Natural killer cell treated with Interleukin-12 subunit alpha and Interleukin-12 subunit beta and Interleukin-15 and Interleukin-18, amount 100 ng/mL, for 72 hours (primary cell): ENCODE data around the gene RNF144B. TPM values are rescaled to one million over a fixed set of nuclear protein-coding genes. Genes with fewer than 3 reads are reported as not detected.

Source experiments
- ATAC-seq, 2 donors: fragments of 150-1000 bp; cut with Tn5 transposase in 1 of 2; sonication (Bioruptor Pico), chemical (Tn5 transposase) in 1 of 2; 2 replicates each; pipeline ENCODE4 v1.10.0; 2021
- DNase-seq: peaks from one replicate; pipeline ENCODE4 v3.0.0; 2022; ENCODE audit warnings: low spot score
- H3K27ac Mint-ChIP-seq, 2 donors: 1 replicate in 1 of 2; 2 replicates in 1 of 2; pipeline ENCODE4 v1.8.0; 2022; ENCODE audit warnings: mixed read lengths in 2 of 2, mild to moderate bottlenecking in 1 of 2, moderate library complexity in 1 of 2
- H3K27me3 Mint-ChIP-seq, 2 donors: 1 replicate in 1 of 2; 2 replicates in 1 of 2; pipeline ENCODE4 v1.8.0; 2022; ENCODE audit warnings: mixed read lengths in 2 of 2
- H3K36me3 Mint-ChIP-seq: one replicate; pipeline ENCODE4 v1.8.0; 2022; ENCODE audit warnings: mixed read lengths
- H3K4me1 Mint-ChIP-seq, 2 donors: 1 replicate in 1 of 2; 2 replicates in 1 of 2; pipeline ENCODE4 v1.8.0; 2022; ENCODE audit warnings: low read depth in 2 of 2, mixed read lengths in 2 of 2, mild to moderate bottlenecking in 1 of 2
- H3K4me3 Mint-ChIP-seq: one replicate; pipeline ENCODE4 v1.8.0; 2022; ENCODE audit warnings: mixed read lengths
- H3K9me3 Mint-ChIP-seq: 2 replicates; pipeline ENCODE4 v1.8.0; 2022; ENCODE audit warnings: mixed read lengths
- total RNA-seq, 2 donors: library from RNA; stranded (reverse); gene quantifications; one replicate each; pipeline ENCODE4 v1.2.3, GENCODE V29; 2022

Gene RNF144B
- total RNA-seq, 2 donors from 2014 or later, result 0.76 to 2.0 TPM

DNA sequence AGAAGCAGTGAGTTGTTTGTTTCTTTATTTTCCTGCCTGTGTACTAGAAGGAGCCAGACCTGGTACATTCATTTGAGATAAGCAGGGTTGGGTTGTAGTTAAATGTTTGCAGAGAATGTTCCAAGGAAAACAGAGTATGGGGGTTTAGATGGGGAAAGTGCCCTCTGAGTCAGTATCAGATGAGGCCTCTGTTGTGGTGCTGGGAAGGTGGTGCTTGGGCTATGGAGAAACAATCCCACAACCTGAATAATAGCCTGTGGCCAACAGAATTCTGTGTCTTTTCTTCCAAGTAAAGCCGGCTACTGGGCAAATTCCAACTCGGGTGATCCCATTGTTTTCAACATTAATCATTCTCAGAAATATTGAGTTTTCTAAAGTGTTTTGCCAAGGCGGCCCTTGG is 109.3 kb downstream of the RNF144B start:
- Mint-ChIP-seq H3K27ac (no peak overlapping the region), H3K9me3 (no peaks in the 10 kb centered on the region), H3K4me3 (no peak overlapping the region), H3K27me3 (peaks cover 5% of the 10 kb centered on the region in 2 donors), H3K36me3 (no peaks in the 10 kb centered on the region), H3K4me1 (peaks cover 0 to under 1% of the 10 kb centered on the region in 2 donors)
- no peak for DNase-seq
- ATAC-seq, result no peak

DNA sequence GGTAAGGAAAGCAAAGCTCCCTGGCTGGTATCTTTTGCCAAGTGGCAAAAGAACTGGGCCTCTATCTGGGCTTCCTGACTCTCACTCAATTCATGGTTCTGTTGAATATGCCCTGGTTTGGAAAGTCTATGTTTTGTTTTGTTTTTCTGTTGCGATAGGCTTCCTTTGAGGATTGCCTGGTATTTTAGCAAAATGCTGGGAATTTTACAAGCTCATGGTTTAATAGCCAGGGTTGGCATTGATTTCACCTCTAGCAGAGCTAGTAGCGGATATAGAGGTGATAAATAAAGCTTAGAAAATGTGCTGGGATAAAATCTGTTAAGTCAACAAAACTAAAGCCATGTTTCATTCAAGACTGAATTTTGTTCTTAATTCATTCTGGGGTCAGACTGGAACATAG is 109.9 kb downstream of the RNF144B start:
- Mint-ChIP-seq H3K9me3 (no peaks in the 10 kb centered on the region), H3K36me3 (no peaks in the 10 kb centered on the region), H3K4me1 (peaks cover 0 to 6% of the 10 kb centered on the region in 2 donors), H3K4me3 (no peak overlapping the region), H3K27ac (no peak overlapping the region), H3K27me3 (peaks cover 5% of the 10 kb centered on the region in 2 donors)
- no peak for DNase-seq
- no peak for ATAC-seq

DNA sequence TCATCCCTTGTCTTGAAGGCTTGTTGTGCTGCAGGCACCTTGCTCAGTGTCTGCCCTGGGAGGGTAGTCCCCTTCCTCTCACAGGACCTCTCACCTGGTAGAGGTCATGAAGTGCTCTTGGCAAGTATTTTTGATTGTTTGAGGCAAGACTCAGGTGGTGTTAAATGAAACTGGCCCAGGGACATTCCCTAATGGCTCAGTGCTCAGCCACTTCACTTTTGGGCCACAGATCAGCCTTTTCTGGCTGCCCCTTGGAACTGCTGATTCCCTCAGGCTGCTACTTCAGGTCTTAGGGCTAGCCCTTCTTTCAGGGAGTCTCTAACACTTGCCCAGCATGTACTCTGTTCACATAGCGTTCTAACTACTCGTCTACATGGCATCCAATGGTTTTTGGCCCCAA is 111.3 kb downstream of the RNF144B start:
- no peak for DNase-seq
- Mint-ChIP-seq H3K36me3 (no peaks in the 10 kb centered on the region), H3K27me3 (peaks cover 5% of the 10 kb centered on the region in 2 donors), H3K27ac (no peak overlapping the region), H3K9me3 (no peaks in the 10 kb centered on the region), H3K4me3 (no peak overlapping the region), H3K4me1 (peaks cover 0 to 7% of the 10 kb centered on the region in 2 donors)
- ATAC-seq, result no peak

DNA sequence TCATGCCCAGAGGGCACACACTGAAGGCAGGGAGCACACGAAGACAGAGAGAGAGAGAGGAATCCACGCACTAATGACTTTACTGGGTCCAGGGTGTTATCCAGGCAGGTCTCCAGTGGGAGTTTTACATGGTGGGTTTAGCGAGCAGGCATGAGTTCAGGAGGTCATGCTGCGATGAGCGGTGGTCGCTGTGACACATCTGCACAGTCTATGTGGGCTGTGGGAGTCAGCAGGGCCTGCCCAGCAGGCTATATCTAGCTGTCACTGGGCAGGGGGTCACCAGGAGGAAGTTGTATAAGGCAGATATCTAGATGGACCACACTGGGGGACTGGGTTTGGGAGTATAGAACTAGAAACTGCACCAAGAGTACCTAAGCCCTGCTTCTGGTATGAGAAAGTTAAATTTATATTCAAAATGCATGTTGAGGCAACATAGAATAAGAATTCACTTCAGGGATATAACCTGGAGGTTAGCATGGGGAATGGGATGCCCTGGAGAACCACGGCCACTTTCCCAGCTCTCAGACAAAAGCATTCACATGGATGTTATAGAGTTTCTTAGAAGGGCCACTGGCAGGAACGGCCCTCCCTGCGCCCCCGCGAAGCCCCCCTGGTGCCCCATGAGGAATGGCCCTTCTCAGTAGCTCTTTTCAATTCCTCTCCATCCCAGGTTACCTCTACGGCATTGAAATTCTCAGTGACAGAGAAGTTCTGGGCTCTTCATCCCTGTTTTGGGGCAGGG is 113.9 kb downstream of the RNF144B start:
- H3K27me3 Mint-ChIP-seq, result peaks cover 5 to 7% of the 10 kb centered on the region in 2 donors
- peak overlapping the region in 1 of 2 donors; percentile 82 for H3K27ac Mint-ChIP-seq
- ATAC-seq (peak in 1 of 2 donors; percentile 12), DNase-seq (no peak)
- no peaks in the 10 kb centered on the region for H3K36me3 Mint-ChIP-seq
- H3K4me3 Mint-ChIP-seq, result no peak overlapping the region
- peaks cover 0 to 7% of the 10 kb centered on the region in 2 donors for H3K4me1 Mint-ChIP-seq
- H3K9me3 Mint-ChIP-seq, result no peaks in the 10 kb centered on the region

DNA sequence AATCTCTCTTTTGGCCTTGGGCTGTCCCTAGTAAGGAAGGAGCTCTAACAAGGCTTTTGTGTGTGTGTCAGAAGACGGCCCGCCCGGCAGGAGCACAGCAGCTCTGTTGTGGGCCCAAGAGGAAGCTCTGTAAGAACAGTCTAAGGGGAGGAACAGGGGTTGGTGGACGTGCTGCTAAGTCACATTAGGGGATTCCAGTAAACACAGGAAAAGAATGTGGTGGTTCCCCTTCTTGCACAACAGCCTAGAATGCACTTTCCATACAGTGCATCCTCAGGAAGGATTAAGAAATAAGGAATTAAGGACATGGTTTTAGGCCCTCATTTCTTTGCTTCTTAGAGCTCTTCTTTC is 114.5 kb downstream of the RNF144B start:
- Mint-ChIP-seq H3K9me3 (no peaks in the 10 kb centered on the region), H3K27me3 (peaks cover 5 to 7% of the 10 kb centered on the region in 2 donors), H3K27ac (peak overlapping the region in 1 of 2 donors; percentile 82), H3K4me3 (no peak overlapping the region), H3K36me3 (no peaks in the 10 kb centered on the region), H3K4me1 (peaks cover 0 to 7% of the 10 kb centered on the region in 2 donors)
- peak; percentile 53 to 66 for ATAC-seq
- no peak for DNase-seq

DNA sequence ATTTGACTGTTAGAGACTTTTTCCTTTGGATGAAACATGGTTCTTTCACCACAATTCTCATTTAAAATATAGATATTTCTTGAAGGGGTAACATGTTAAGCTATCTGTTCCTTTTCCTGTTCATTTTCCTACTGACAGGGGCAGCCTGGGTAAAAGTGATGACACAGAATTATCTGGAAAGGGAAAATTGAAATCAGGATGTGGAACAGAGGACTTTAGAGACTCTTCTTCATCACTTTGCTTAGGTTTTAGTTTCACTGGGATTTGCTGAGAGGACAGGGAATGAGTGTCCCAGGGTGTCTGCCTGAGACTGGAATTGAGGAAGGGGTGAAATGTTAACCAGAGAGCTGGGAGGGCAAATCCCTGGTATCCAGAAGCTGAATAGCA is 116.0 kb downstream of the RNF144B start:
- DNase-seq, result no peak
- Mint-ChIP-seq H3K4me3 (no peak overlapping the region), H3K27me3 (peaks cover 0 to 2% of the 10 kb centered on the region in 2 donors), H3K27ac (no peak overlapping the region), H3K4me1 (peaks cover 0 to 7% of the 10 kb centered on the region in 2 donors), H3K36me3 (no peaks in the 10 kb centered on the region), H3K9me3 (no peaks in the 10 kb centered on the region)
- ATAC-seq, result no peak

DNA sequence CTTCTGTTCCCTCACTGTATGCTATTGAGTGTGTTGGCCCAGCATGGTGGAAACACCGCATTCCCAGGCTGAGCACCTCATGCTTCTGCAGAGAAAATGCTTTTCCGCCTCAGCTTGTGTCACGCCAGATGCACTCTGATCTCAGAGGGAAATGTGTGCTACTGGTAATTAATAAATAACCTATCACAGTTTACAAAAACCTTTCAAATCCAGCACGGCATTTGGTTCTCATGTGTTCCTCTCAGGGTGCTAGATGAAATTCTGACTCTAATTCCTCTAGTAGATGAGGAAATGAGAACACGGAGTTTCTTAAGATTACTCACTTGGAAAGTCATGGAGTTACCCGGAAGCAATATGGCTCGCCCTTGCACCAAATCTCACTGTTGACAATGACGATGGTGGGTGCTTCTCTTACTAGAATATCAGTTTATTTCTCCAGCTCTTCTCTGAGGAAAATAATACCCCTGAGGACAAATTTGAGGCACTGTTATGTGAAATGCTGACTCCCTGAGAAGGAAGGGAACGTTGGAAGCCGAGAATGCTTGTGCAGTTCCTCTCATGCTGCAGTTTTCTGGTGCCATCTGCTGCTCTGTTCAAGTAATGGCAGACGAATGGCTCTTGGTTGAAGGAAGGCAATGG is 116.6 kb downstream of the RNF144B start:
- Mint-ChIP-seq H3K4me3 (no peak overlapping the region), H3K36me3 (no peaks in the 10 kb centered on the region), H3K9me3 (no peaks in the 10 kb centered on the region), H3K27me3 (peaks cover 0 to 2% of the 10 kb centered on the region in 2 donors), H3K4me1 (peaks cover 0 to 7% of the 10 kb centered on the region in 2 donors), H3K27ac (no peak overlapping the region)
- DNase-seq (no peak), ATAC-seq (peak in 1 of 2 donors; percentile 61)

DNA sequence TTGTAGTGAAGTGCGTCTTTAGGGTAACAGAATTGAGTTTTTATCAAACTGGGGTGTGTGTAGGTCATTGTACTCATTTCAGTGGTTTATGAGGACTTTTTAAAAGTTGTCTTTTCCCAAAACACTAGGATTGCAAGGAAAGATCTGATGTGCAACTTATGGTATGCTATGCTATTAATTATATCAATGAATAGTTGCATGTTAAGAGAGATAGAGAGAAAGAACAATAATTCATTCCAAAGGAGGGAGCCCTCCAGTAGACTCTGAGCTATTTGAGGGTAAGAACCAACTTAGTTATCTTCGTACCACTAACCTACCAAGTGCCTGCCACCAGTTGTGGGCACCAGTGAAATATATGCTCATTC is 117.1 kb downstream of the RNF144B start:
- no peaks in the 10 kb centered on the region for H3K9me3 Mint-ChIP-seq
- H3K36me3 Mint-ChIP-seq, result no peaks in the 10 kb centered on the region
- DNase-seq, result no peak
- H3K27ac Mint-ChIP-seq, result no peak overlapping the region
- H3K27me3 Mint-ChIP-seq, result peaks cover 0 to 2% of the 10 kb centered on the region in 2 donors
- no peak overlapping the region for H3K4me3 Mint-ChIP-seq
- H3K4me1 Mint-ChIP-seq, result peaks cover 0 to 7% of the 10 kb centered on the region in 2 donors
- no peak for ATAC-seq

DNA sequence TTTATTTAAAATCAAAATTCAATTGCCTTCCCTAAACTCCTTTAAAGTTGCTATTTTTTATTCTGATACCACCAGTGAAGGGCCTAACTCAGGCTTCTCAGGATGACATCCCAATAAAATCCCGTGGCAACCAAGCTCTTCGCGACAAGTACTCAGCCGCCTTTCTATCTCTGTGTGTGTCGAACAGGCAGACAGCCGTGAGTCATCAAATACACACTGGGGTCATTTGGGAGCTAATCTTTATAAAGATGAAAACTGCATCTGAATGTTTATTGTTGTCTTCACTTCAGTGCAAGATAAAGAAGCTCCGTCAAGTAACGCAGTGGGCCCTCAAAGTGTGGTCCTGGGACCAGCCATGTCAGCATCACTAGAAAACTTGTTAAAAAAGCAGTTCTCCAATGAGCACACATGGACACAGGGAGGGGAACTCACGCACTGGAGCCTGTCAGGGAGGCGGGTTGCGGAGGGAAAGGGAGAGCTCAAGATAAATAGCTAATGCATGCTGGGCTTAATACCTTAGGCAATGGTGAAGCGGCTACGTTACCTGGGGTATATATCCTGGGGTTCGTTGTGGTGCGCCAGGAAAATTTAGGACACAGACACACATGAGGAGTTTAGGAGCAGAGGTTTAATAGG is 119.3 kb downstream of the RNF144B start:
- Mint-ChIP-seq H3K36me3 (no peaks in the 10 kb centered on the region), H3K4me3 (no peak overlapping the region), H3K9me3 (no peaks in the 10 kb centered on the region), H3K27ac (no peak overlapping the region), H3K27me3 (peaks cover 0 to 2% of the 10 kb centered on the region in 2 donors), H3K4me1 (peaks cover 6 to 8% of the 10 kb centered on the region in 2 donors)
- DNase-seq (no peak), ATAC-seq (no peak)

DNA sequence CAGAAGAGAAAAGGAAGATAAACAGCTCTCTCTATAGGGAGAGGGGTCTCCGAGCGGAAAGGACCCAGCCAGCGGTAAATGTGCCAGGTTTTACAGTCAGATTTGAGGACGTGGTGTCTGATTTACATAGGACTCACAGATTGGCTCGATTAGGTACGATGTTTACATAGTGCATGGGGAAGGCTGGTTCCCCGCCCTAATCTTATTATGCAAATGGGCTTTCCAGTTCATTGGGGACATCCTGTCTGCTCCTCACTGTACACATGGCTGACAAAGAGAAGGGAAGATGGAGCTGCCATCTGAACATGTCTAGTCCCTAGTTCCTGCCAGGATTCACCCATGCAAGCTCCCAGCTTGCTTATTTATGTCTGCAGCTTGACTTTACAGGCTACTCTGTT is 119.9 kb downstream of the RNF144B start:
- Mint-ChIP-seq H3K36me3 (no peaks in the 10 kb centered on the region), H3K4me1 (peaks cover 3 to 6% of the 10 kb centered on the region in 2 donors), H3K27me3 (peaks cover 0 to 2% of the 10 kb centered on the region in 2 donors), H3K9me3 (no peaks in the 10 kb centered on the region), H3K4me3 (no peak overlapping the region), H3K27ac (no peak overlapping the region)
- DNase-seq (no peak), ATAC-seq (no peak)

DNA sequence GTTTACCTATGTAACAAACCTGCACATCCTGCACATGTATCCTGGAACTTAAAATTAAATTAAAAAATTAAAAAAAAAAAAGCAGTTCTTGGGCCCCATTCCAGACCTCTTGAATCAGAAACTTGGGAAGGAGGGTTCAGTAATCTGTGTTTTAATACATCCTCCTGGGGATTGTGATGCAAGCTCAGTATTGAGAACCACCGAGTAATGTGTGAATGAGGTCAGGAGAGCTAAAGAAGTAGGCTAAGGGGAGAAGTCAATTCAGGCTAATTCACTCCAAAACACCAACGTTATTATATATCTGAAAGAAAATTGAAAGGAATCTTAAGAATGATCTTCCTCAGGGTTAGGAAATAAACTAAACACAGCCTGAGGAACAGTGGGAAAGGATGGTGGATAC is 120.4 kb downstream of the RNF144B start:
- no peak for ATAC-seq
- Mint-ChIP-seq H3K36me3 (no peaks in the 10 kb centered on the region), H3K4me1 (peaks cover 3 to 6% of the 10 kb centered on the region in 2 donors)

DNA sequence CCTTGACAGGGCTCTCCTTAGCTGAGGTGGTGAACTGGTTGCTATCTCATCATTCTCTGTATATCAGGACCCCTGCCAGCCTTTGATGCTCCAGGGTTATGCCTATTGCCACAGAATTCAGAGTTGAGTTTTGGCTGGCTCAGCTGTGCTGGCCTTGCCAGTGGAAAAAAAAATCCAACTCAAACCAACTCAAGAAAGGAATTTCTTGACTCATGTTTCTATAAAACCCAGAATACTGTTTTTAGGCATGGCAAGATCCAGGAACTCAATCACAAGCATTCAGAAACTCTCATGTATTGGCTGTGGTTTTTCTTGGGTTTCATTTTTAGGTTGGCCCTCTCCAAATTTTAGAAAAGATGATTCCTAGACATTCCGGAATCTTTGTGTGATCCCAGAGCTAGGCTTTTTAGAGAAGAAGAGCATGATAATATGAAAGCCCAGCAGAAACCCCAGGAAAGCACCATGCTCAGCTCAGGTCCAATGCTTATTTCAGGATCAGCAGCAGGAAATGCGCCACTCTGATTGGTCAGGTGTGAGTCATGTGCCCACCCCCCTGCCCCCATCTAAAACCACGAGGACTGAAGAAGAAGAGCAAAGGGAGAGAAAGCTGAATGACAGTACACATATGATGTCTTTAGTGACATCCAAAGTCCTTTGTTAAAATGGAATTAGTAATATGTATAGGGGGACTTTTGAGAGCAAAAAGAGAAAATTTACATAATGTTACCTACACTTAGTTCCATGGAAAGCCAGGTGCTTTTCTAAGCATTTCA is 122.9 kb downstream of the RNF144B start:
- no peaks in the 10 kb centered on the region for H3K36me3 Mint-ChIP-seq
- H3K27ac Mint-ChIP-seq, result no peak overlapping the region
- no peak for DNase-seq
- H3K27me3 Mint-ChIP-seq, result peaks cover 5 to 8% of the 10 kb centered on the region in 2 donors
- no peak for ATAC-seq
- no peak overlapping the region for H3K4me3 Mint-ChIP-seq
- H3K4me1 Mint-ChIP-seq, result peaks cover 6 to 11% of the 10 kb centered on the region in 2 donors
- H3K9me3 Mint-ChIP-seq, result no peaks in the 10 kb centered on the region

More for the DNA sequence above, 120.4 kb downstream of the RNF144B start:
- Mint-ChIP-seq H3K27me3 (peaks cover 0 to 2% of the 10 kb centered on the region in 2 donors), H3K4me3 (no peak overlapping the region), H3K9me3 (no peaks in the 10 kb centered on the region), H3K27ac (no peak overlapping the region)
- DNase-seq, result no peak

DNA sequence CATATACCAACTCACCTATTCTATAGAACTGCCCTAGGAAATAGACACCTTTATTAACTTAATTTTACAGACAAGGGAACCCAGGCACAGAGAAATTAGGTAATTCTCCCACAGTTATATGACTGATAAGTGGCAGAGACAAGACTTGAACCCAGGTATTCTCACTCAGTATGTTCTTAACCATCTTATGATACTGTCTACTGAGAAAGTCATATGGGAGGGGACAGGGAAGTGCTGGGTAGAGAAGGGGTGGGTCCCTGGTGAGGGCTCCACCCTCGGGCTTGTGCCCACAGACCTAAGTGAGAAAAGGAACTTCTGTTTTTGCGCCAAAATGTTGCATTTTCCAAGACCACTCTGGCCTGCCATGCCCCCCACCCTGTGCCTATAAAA is 123.5 kb downstream of the RNF144B start:
- Mint-ChIP-seq H3K4me3 (no peak overlapping the region), H3K36me3 (no peaks in the 10 kb centered on the region)

More for the DNA sequence above, 123.5 kb downstream of the RNF144B start:
- H3K27me3 Mint-ChIP-seq, result peaks cover 5 to 8% of the 10 kb centered on the region in 2 donors
- no peak overlapping the region for H3K27ac Mint-ChIP-seq
- ATAC-seq (no peak), DNase-seq (no peak)
- H3K4me1 Mint-ChIP-seq, result peaks cover 6 to 11% of the 10 kb centered on the region in 2 donors
- H3K9me3 Mint-ChIP-seq, result no peaks in the 10 kb centered on the region
